ENCODE measurements around the gene UGT1A10. TPM values are rescaled to one million over a fixed set of nuclear protein-coding genes. Genes with fewer than 3 reads are reported as not detected.

UGT1A10 gene
- total RNA-seq, 1 experiment from 2014 or later: not detected

DNA sequence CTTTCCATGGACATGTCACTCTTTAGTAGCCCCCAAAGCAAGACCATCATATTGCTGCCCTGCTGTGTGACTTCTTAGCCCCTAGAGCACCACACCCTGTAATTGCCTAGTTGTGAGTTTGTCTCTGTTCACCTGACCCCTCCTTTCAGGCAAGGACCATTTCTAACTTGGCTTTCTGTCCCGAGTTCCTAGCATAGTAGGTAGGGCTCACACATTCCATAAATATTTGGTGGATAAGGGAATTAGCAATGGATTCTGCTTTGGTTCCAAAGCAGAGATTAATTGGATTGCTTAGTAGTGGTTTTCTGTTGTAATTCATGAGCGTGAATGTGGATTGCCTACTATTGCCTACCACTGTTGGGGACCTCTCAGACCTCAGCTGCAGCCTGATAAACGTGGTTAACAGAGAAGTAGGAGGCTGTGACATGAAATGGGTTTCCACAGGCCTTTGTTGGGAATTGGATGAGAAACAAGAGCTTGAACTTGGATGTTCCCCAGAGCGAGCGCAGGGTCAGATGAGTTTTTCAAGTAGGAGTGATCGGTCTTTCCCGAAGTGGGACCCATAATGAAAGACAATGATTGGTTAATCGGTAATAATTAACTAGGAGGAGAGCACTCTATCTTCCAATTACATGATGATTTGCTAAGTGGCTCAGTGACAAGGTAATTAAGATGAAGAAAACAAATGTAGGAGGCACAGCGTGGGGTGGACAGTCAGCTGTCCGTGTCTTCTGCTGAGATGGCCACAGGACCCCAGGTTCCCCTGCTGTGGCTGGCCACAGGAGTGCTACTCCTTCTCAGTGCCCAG lies 110.4 kb downstream of the UGT1A10 start:
- H3K9me3 ChIP-seq (ENCODE audit: control insufficient read depth in 1 of 2, insufficient read depth in 1 of 2, low read depth in 1 of 2, low read length in 2 of 2): no peaks in the 10 kb centered on the region
- H3K4me2 ChIP-seq (ENCODE audit: low read length): no peak overlapping the region
- no peaks in the 10 kb centered on the region for H3K36me3 ChIP-seq (ENCODE audit: control insufficient read depth in 1 of 2, insufficient read depth in 2 of 2, low read length in 2 of 2)
- POLR2A ChIA-PET: no interaction called here
- H3K79me2 ChIP-seq (ENCODE audit: insufficient read depth, low read length): no peaks in the 10 kb centered on the region
- no peak for DNase-seq (ENCODE audit: low read depth, low spot score)
- no peak overlapping the region for H2AFZ ChIP-seq (ENCODE audit: low read depth, low read length, poor library complexity, severe bottlenecking)
- no peak overlapping the region for H3K27ac ChIP-seq (ENCODE audit: low read depth, low read length)
- intact Hi-C loops (cut with micrococcal nuclease): no loop called here
- no TSS peak for BruUV-seq (replicated peaks)
- TF ChIP-seq CBX3 (IDR thresholded peaks at IDR 0.05; ENCODE audit: low read depth) (no peak), FOSL1 (IDR thresholded peaks at IDR 0.05; ENCODE audit: low read depth) (no peak), EGR1 (IDR thresholded peaks at IDR 0.05; ENCODE audit: low read depth) (no peak), POLR2AphosphoS5 (IDR thresholded peaks at IDR 0.05; ENCODE audit: low read depth, low read length) (no peak), JUND (IDR thresholded peaks at IDR 0.05) (no peak), ELF1 (IDR thresholded peaks at IDR 0.05; ENCODE audit: borderline replicate concordance, low read depth) (no peak)
- no peak for ATAC-seq
- no peak overlapping the region for H3K4me3 ChIP-seq (replicated peaks in 1 of 2; ENCODE audit: low read depth in 1 of 2, low read length in 2 of 2)
- H3K4me1 ChIP-seq (ENCODE audit: control insufficient read depth in 1 of 2, insufficient read depth in 2 of 2, low read length in 2 of 2): no peaks in the 10 kb centered on the region
- no peaks in the 10 kb centered on the region for H3K9me2 ChIP-seq (ENCODE audit: insufficient read depth)
- H3K27me3 ChIP-seq (ENCODE audit: insufficient read depth, low read length): no peaks in the 10 kb centered on the region
- H3K9ac ChIP-seq (ENCODE audit: low read length): no peak overlapping the region
- RAD21 ChIA-PET (ENCODE audit: low non-redundant PET in 1 of 2, low total read pairs in 2 of 2, uncharacterized antibody in 2 of 2, unreplicated experiment in 2 of 2): no interaction called here
- H4K20me1 ChIP-seq (ENCODE audit: insufficient read depth): no peaks in the 10 kb centered on the region
- CTCF ChIA-PET: no interaction called here

DNA sequence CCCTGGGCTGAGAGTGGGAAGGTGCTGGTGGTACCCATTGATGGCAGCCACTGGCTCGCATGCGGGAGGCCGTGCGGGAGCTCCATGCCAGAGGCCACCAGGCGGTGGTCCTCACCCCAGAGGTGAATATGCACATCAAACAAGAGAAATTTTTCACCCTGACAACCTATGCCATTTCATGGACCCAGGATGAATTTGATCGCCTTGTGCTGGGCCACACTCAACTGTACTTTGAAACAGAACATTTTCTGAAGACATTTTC lies 111.0 kb downstream of the UGT1A10 start:
- Histone ChIP-seq H3K36me3 (ENCODE audit: control insufficient read depth in 1 of 2, insufficient read depth in 2 of 2, low read length in 2 of 2) (no peaks in the 10 kb centered on the region), H3K9me2 (ENCODE audit: insufficient read depth) (no peaks in the 10 kb centered on the region), H2AFZ (ENCODE audit: low read depth, low read length, poor library complexity, severe bottlenecking) (no peak overlapping the region), H3K27ac (ENCODE audit: low read depth, low read length) (no peak overlapping the region), H3K4me1 (ENCODE audit: control insufficient read depth in 1 of 2, insufficient read depth in 2 of 2, low read length in 2 of 2) (no peaks in the 10 kb centered on the region), H3K4me3 (replicated peaks in 1 of 2; ENCODE audit: low read depth in 1 of 2, low read length in 2 of 2) (no peak overlapping the region), H3K27me3 (ENCODE audit: insufficient read depth, low read length) (no peaks in the 10 kb centered on the region), H3K79me2 (ENCODE audit: insufficient read depth, low read length) (no peaks in the 10 kb centered on the region), H4K20me1 (ENCODE audit: insufficient read depth) (no peaks in the 10 kb centered on the region), H3K4me2 (ENCODE audit: low read length) (no peak overlapping the region), H3K9me3 (ENCODE audit: control insufficient read depth in 1 of 2, insufficient read depth in 1 of 2, low read depth in 1 of 2, low read length in 2 of 2) (no peaks in the 10 kb centered on the region), H3K9ac (ENCODE audit: low read length) (no peak overlapping the region)
- DNase-seq (ENCODE audit: low read depth, low spot score) (no peak), ATAC-seq (no peak)
- RAD21 ChIA-PET (ENCODE audit: low non-redundant PET in 1 of 2, low total read pairs in 2 of 2, uncharacterized antibody in 2 of 2, unreplicated experiment in 2 of 2): no interaction called here
- no TSS peak for BruUV-seq (replicated peaks)
- CTCF ChIA-PET: no interaction called here
- POLR2A ChIA-PET: no interaction called here
- intact Hi-C loops (cut with micrococcal nuclease): no loop called here
- TF ChIP-seq JUND (IDR thresholded peaks at IDR 0.05) (no peak), ELF1 (IDR thresholded peaks at IDR 0.05; ENCODE audit: borderline replicate concordance, low read depth) (no peak), CEBPB (IDR thresholded peaks at IDR 0.05; ENCODE audit: low read depth) (no peak), TCF7L2 (IDR thresholded peaks at IDR 0.05; ENCODE audit: borderline replicate concordance, extremely low read depth, insufficient read depth, insufficient read length) (no peak), EZH2phosphoT487 (IDR thresholded peaks at IDR 0.05; ENCODE audit: borderline replicate concordance) (no peak), EZH2 (IDR thresholded peaks at IDR 0.05) (no peak), YY1 (IDR thresholded peaks at IDR 0.05; ENCODE audit: extremely low read depth, insufficient replicate concordance, low read depth, low read length) (no peak), SRF (IDR thresholded peaks at IDR 0.05; ENCODE audit: low read depth) (no peak), FOSL1 (IDR thresholded peaks at IDR 0.05; ENCODE audit: low read depth) (no peak), SIN3A (IDR thresholded peaks at IDR 0.05; ENCODE audit: low read depth) (no peak)
- TF ChIP-seq, protein P1, sequence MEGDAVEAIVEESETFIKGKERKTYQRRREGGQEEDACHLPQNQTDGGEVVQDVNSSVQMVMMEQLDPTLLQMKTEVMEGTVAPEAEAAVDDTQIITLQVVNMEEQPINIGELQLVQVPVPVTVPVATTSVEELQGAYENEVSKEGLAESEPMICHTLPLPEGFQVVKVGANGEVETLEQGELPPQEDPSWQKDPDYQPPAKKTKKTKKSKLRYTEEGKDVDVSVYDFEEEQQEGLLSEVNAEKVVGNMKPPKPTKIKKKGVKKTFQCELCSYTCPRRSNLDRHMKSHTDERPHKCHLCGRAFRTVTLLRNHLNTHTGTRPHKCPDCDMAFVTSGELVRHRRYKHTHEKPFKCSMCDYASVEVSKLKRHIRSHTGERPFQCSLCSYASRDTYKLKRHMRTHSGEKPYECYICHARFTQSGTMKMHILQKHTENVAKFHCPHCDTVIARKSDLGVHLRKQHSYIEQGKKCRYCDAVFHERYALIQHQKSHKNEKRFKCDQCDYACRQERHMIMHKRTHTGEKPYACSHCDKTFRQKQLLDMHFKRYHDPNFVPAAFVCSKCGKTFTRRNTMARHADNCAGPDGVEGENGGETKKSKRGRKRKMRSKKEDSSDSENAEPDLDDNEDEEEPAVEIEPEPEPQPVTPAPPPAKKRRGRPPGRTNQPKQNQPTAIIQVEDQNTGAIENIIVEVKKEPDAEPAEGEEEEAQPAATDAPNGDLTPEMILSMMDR (IDR thresholded peaks at IDR 0.05 in 2 of 3, conservative IDR thresholded peaks at IDR 0.05 in 1 of 3; ENCODE audit: borderline replicate concordance in 1 of 3, insufficient read depth in 1 of 3, low read depth in 2 of 3, low read length in 2 of 3): no peak
- TF ChIP-seq, protein P2, sequence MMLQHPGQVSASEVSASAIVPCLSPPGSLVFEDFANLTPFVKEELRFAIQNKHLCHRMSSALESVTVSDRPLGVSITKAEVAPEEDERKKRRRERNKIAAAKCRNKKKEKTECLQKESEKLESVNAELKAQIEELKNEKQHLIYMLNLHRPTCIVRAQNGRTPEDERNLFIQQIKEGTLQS (IDR thresholded peaks at IDR 0.05): no peak
- TF ChIP-seq, protein P3, sequence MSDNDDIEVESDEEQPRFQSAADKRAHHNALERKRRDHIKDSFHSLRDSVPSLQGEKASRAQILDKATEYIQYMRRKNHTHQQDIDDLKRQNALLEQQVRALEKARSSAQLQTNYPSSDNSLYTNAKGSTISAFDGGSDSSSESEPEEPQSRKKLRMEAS (IDR thresholded peaks at IDR 0.05): no peak
- TF ChIP-seq, protein P4, sequence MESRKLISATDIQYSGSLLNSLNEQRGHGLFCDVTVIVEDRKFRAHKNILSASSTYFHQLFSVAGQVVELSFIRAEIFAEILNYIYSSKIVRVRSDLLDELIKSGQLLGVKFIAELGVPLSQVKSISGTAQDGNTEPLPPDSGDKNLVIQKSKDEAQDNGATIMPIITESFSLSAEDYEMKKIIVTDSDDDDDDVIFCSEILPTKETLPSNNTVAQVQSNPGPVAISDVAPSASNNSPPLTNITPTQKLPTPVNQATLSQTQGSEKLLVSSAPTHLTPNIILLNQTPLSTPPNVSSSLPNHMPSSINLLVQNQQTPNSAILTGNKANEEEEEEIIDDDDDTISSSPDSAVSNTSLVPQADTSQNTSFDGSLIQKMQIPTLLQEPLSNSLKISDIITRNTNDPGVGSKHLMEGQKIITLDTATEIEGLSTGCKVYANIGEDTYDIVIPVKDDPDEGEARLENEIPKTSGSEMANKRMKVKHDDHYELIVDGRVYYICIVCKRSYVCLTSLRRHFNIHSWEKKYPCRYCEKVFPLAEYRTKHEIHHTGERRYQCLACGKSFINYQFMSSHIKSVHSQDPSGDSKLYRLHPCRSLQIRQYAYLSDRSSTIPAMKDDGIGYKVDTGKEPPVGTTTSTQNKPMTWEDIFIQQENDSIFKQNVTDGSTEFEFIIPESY (IDR thresholded peaks at IDR 0.05; ENCODE audit: extremely low read depth, insufficient replicate concordance, low read length): no peak

Data from HCT116 (cell line).